H1 (cell line): Measurements from ENCODE around the gene COG3. TPM values are rescaled to one million over a fixed set of nuclear protein-coding genes. Genes with fewer than 3 reads are reported as not detected.

Experiments
- CTCF ChIA-PET: fragments of 300-600 bp; sonication (Branson Sonifier 250); formaldehyde crosslinking; loops from one replicate; lab custom pipeline; 2021; ENCODE audit not compliant: partially characterized antibody; lab: Charles Lee
- POLR2A ChIA-PET: fragments of 300-600 bp; sonication (Branson Sonifier 250); formaldehyde crosslinking; loops from one replicate; lab custom pipeline; 2021; ENCODE audit warnings: inconsistent platforms; ENCODE audit not compliant: partially characterized antibody; lab: Charles Lee
- DNase-seq, 2 experiments: peaks; one replicate each; pipeline versions ENCODE4 v3.0.0 to v3.0.0-alpha.2; 2010 to 2022; ENCODE audit warnings: low spot score in 2 of 2, low read depth in 1 of 2, mixed read lengths in 1 of 2
- FAIRE-seq: peaks from 2 replicates; lab custom pipeline; 2011; peaks lifted over from hg19 to GRCh38; lab: Jason Lieb, UNC
- H2AFZ ChIP-seq: 2 replicates; pipeline ENCODE4 v1.8.1; 2012; ENCODE audit warnings: low read length, inconsistent platforms
- H2AK5ac ChIP-seq: 2 replicates; pipeline ENCODE4 v1.6.1; 2013; ENCODE audit warnings: low read depth, low read length
- H2BK120ac ChIP-seq: replicated peaks from 2 replicates; pipeline ENCODE3; 2013; ENCODE audit warnings: low read depth, low read length, inconsistent platforms
- H2BK12ac ChIP-seq: 2 replicates; pipeline ENCODE4 v1.6.1; 2013; ENCODE audit warnings: low read depth, low read length
- H2BK15ac ChIP-seq: 2 replicates; pipeline ENCODE4 v1.6.1; 2013; ENCODE audit warnings: low read length
- H2BK20ac ChIP-seq: 2 replicates; pipeline ENCODE4 v1.6.1; 2013; ENCODE audit warnings: low read length
- H2BK5ac ChIP-seq: 2 replicates; pipeline ENCODE4 v1.6.1; 2013; ENCODE audit warnings: low read depth, low read length
- H3K14ac ChIP-seq: 2 replicates; pipeline ENCODE4 v1.6.1; 2013; ENCODE audit warnings: inconsistent platforms; ENCODE audit not compliant: insufficient read length
- H3K18ac ChIP-seq: 2 replicates; pipeline ENCODE4 v1.6.1; 2013; ENCODE audit warnings: low read length; ENCODE audit errors: extremely low read depth
- H3K23ac ChIP-seq: 2 replicates; pipeline ENCODE4 v1.6.1; 2013; ENCODE audit warnings: inconsistent platforms; ENCODE audit not compliant: insufficient read length
- H3K23me2 ChIP-seq: 2 replicates; pipeline ENCODE4 v1.6.1; 2013; ENCODE audit warnings: low read depth, low read length
- H3K27ac ChIP-seq: 2 replicates; pipeline ENCODE4 v1.6.1; 2011; ENCODE audit warnings: low read depth, low read length, inconsistent platforms
- H3K27me3 ChIP-seq, 4 experiments: replicated peaks in 1 of 4; 1 replicate in 1 of 4; 2 replicates in 3 of 4; pipeline versions ENCODE4 v1.6.1 to v1.8.1; 2011 to 2013; ENCODE audit warnings: low read length in 3 of 4, mild to moderate bottlenecking in 3 of 4, inconsistent platforms in 2 of 4, mixed read lengths in 2 of 4, moderate library complexity in 1 of 4; ENCODE audit not compliant: control insufficient read depth in 3 of 4, insufficient read depth in 3 of 4; ENCODE audit errors: extremely low read depth in 1 of 4
- H3K36me3 ChIP-seq, 4 experiments: 2 replicates each; pipeline versions ENCODE4 v1.6.1 to v1.8.1; 2011 to 2013; ENCODE audit warnings: mild to moderate bottlenecking in 4 of 4, low read length in 3 of 4, moderate library complexity in 2 of 4, control low read depth in 1 of 4, inconsistent platforms in 1 of 4; ENCODE audit not compliant: insufficient read depth in 4 of 4, control insufficient read depth in 2 of 4
- H3K4ac ChIP-seq: replicated peaks from 2 replicates; pipeline ENCODE3; 2013; ENCODE audit warnings: low read length, low read depth, mixed read lengths, inconsistent platforms; ENCODE audit not compliant: insufficient read length
- H3K4me1 ChIP-seq, 4 experiments: replicated peaks in 1 of 4; 1 replicate in 1 of 4; 2 replicates in 3 of 4; pipeline versions ENCODE4 v1.6.1 to v1.8.1; 2011 to 2013; ENCODE audit warnings: low read length in 3 of 4, inconsistent platforms in 2 of 4, mixed read lengths in 1 of 4; ENCODE audit not compliant: insufficient read depth in 4 of 4, control insufficient read depth in 3 of 4
- H3K4me2 ChIP-seq, 2 experiments: 2 replicates each; pipeline versions ENCODE4 v1.6.1 to v1.8.1; 2011 to 2013; ENCODE audit warnings: low read depth in 2 of 2, low read length in 2 of 2, control low read depth in 1 of 2, inconsistent platforms in 1 of 2, mild to moderate bottlenecking in 1 of 2; ENCODE audit not compliant: insufficient read depth in 1 of 2
- H3K4me3 ChIP-seq, 4 experiments: fragments of 200-600, 300-600 bp in 1 of 4; sonication (generic), shearing (Covaris generic), sonication (Bioruptor Twin) in 1 of 4; 2 replicates each; pipeline versions ENCODE4 v1.5.1 to v1.8.1; 2011 to 2016; ENCODE audit warnings: low read length in 4 of 4, low read depth in 3 of 4, control low read depth in 2 of 4, inconsistent platforms in 2 of 4, mild to moderate bottlenecking in 2 of 4, mixed read lengths in 1 of 4, moderate library complexity in 1 of 4; ENCODE audit not compliant: insufficient read depth in 2 of 4; ENCODE audit errors: extremely low read depth in 1 of 4
- H3K56ac ChIP-seq: replicated peaks from 2 replicates; pipeline ENCODE3; 2013; ENCODE audit warnings: low read depth, mild to moderate bottlenecking, mixed read lengths, low read length, inconsistent platforms; ENCODE audit not compliant: insufficient read length
- H3K79me1 ChIP-seq: 2 replicates; pipeline ENCODE4 v1.6.1; 2013; ENCODE audit warnings: low read depth, low read length, control low read depth
- H3K79me2 ChIP-seq, 2 experiments: 2 replicates each; pipeline versions ENCODE4 v1.6.1 to v1.8.1; 2012 to 2013; ENCODE audit warnings: low read length in 2 of 2, mild to moderate bottlenecking in 2 of 2, inconsistent platforms in 1 of 2; ENCODE audit not compliant: insufficient read depth in 2 of 2, control insufficient read depth in 1 of 2
- H3K9ac ChIP-seq, 4 experiments: replicated peaks in 1 of 4; 1 replicate in 1 of 4; 2 replicates in 3 of 4; pipeline versions ENCODE4 v1.6.1 to v1.8.1; 2011 to 2013; ENCODE audit warnings: low read depth in 3 of 4, low read length in 3 of 4, control low read depth in 2 of 4, mild to moderate bottlenecking in 2 of 4, moderate library complexity in 2 of 4, inconsistent platforms in 1 of 4; ENCODE audit errors: extremely low read depth in 1 of 4
- H3K9me3 ChIP-seq, 2 experiments: 2 replicates each; pipeline versions ENCODE4 v1.6.1 to v1.8.1; 2012 to 2013; ENCODE audit warnings: mild to moderate bottlenecking in 2 of 2, moderate library complexity in 2 of 2, control low read depth in 1 of 2, inconsistent platforms in 1 of 2, low read depth in 1 of 2, low read length in 1 of 2, mixed read lengths in 1 of 2; ENCODE audit not compliant: insufficient read depth in 2 of 2
- H4K20me1 ChIP-seq, 2 experiments: replicated peaks in 1 of 2; 2 replicates each; pipeline versions ENCODE3 to v1.8.1; 2011 to 2013; ENCODE audit warnings: inconsistent platforms in 2 of 2, low read length in 2 of 2, mild to moderate bottlenecking in 1 of 2; ENCODE audit not compliant: insufficient read depth in 2 of 2, control insufficient read depth in 1 of 2
- H4K5ac ChIP-seq: 2 replicates; pipeline ENCODE4 v1.6.1; 2013; ENCODE audit warnings: low read length, low read depth, mixed read lengths, inconsistent platforms; ENCODE audit not compliant: insufficient read length
- H4K8ac ChIP-seq: 2 replicates; pipeline ENCODE4 v1.8.0; 2013; ENCODE audit warnings: mild to moderate bottlenecking, moderate library complexity, low read length, inconsistent platforms; ENCODE audit not compliant: insufficient read depth; ENCODE audit errors: extremely low read depth
- H4K91ac ChIP-seq: replicated peaks from 2 replicates; pipeline ENCODE3; 2013; ENCODE audit warnings: low read length, mixed read lengths, inconsistent platforms; ENCODE audit not compliant: insufficient read length
- CHD7 ChIP-seq: fragments of 300-600 bp; sonication (generic); IDR thresholded peaks from 2 replicates; pipeline ENCODE4 v1.7.1; 2012; ENCODE audit warnings: low read length, moderate library complexity, mild to moderate bottlenecking, inconsistent platforms; ENCODE audit not compliant: insufficient replicate concordance
- WGBS, 2 experiments: shearing (Covaris generic) in 1 of 2; methylation state at CpG; one replicate each; pipeline versions ENCODE4 v1.1.6 to v1.1.7; 2013 to 2015; ENCODE audit warnings: low lambda C conversion rate in 2 of 2, mixed read lengths in 2 of 2, inconsistent platforms in 1 of 2, low coverage in 1 of 2, missing lambda C conversion rate in 1 of 2; ENCODE audit not compliant: insufficient replicate concordance in 2 of 2, insufficient coverage in 1 of 2, insufficient read length in 1 of 2; ENCODE audit errors: extremely low coverage in 1 of 2, missing lambda C conversion rate in 1 of 2; 5-methylcytosine and 5-hydroxymethylcytosine counted together
- polyA plus RNA-seq, 7 experiments: library from polyadenylated mRNA; depleted of rRNA in 3 of 7; stranded (reverse) in 5 of 7; unstranded in 2 of 7; fragments of >200 nt in 5 of 7; fragments of 200-250 nt in 2 of 7; gene quantifications; 1 replicate in 5 of 7; 2 replicates in 1 of 7; 4 replicates in 1 of 7; pipeline versions ENCODE4 v1.2.1 to v1.2.3, GENCODE V29; 2011 to 2013; ENCODE audit warnings: missing spikeins in 2 of 7, mixed read lengths in 2 of 7
- total RNA-seq: library from RNA; stranded (reverse); fragmentation: NEBNext Ultra II Directional; extraction: Animal tissue kit (Norgen Biotek cat#: 25700); gene quantifications from 2 replicates; pipeline ENCODE4 v1.2.1, GENCODE V29; 2021

The COG3 gene
- total and polyA plus RNA-seq, 2 of the 8 experiments (the other 6 are each of a cell fraction or from before 2014, with no cell fraction given) = 12.7 to 13.5 TPM

- Histone ChIP-seq H2BK12ac (no peak overlapping the region), H3K4me3 (no peak overlapping the region), H4K20me1 (peaks cover 0 to under 1% of the 10 kb centered on the region in 2 experiments), H2AK5ac (no peak overlapping the region), H3K14ac (no peak overlapping the region), H2AFZ (no peak overlapping the region), H3K18ac (no peak overlapping the region), H3K36me3 (peaks cover 12 to 46% (median 31%) of the 10 kb centered on the region in 4 experiments), H3K79me2 (no peaks in the 10 kb centered on the region), H4K91ac (no peak overlapping the region), H2BK5ac (no peak overlapping the region; the same call in 1 of the 2 replicates), H3K4me2 (no peak overlapping the region), H3K23ac (no peak overlapping the region), H3K9ac (no peak overlapping the region), H3K27ac (no peak overlapping the region), H3K79me1 (no peaks in the 10 kb centered on the region), H3K4ac (no peak overlapping the region), H3K9me3 (no peaks in the 10 kb centered on the region), H3K27me3 (no peaks in the 10 kb centered on the region), H4K5ac (no peak overlapping the region), H3K23me2 (no peaks in the 10 kb centered on the region), H3K56ac (no peak overlapping the region), H2BK15ac (no peak overlapping the region), H3K4me1 (no peaks in the 10 kb centered on the region), H2BK120ac (no peak overlapping the region), H4K8ac (no peak overlapping the region), H2BK20ac (no peak overlapping the region)
- 88% methylated on average over 1 of the region's 1 CpG; no CpG with 5 or more reads in 1 of the 2 experiments for WGBS, 2 experiments
- no peak for FAIRE-seq
- ChIA-PET POLR2A (no interaction called here), CTCF (no interaction called here)
- DNase-seq = no peak
- TF ChIP-seq CHD7 = no peak
These were observed 36.4 kb downstream of the COG3 start for GRCh38 chr13:45501175-45501526.
